ENCODE data around the gene CRBN.

DNA sequence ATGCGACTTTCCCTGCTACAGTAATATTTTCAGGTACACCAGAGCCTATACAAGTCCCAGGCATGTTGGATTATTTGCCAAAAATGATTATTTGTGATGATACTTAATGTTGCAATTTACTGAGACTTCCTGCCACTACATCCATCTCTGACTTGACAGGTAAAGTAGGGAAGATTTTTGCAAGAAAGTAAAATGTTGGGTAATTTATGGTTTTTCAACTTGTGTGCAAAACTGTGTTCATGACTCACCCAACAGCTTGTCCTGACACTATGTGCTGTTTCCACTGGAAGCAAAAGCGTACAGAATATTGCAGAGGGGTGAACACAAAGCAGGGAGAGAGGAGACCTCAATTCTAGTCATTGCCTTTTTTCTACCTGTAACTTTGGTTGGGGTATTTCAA is 5.4 kb upstream of the CRBN start:
- TF ChIP-seq, protein P1, sequence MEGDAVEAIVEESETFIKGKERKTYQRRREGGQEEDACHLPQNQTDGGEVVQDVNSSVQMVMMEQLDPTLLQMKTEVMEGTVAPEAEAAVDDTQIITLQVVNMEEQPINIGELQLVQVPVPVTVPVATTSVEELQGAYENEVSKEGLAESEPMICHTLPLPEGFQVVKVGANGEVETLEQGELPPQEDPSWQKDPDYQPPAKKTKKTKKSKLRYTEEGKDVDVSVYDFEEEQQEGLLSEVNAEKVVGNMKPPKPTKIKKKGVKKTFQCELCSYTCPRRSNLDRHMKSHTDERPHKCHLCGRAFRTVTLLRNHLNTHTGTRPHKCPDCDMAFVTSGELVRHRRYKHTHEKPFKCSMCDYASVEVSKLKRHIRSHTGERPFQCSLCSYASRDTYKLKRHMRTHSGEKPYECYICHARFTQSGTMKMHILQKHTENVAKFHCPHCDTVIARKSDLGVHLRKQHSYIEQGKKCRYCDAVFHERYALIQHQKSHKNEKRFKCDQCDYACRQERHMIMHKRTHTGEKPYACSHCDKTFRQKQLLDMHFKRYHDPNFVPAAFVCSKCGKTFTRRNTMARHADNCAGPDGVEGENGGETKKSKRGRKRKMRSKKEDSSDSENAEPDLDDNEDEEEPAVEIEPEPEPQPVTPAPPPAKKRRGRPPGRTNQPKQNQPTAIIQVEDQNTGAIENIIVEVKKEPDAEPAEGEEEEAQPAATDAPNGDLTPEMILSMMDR (IDR thresholded peaks at IDR 0.05) = no peak
- TF ChIP-seq RCOR1 (IDR thresholded peaks at IDR 0.05; ENCODE audit: low read length) = no peak
- no peak for TF ChIP-seq TCF12 (IDR thresholded peaks at IDR 0.05)
- TF ChIP-seq EZH2phosphoT487 (IDR thresholded peaks at IDR 0.05; ENCODE audit: borderline replicate concordance, low read depth) = no peak
